Neural crest cell (in vitro differentiated cells): ENCODE data around the gene CDC42EP1. TPM values are rescaled to one million over a fixed set of nuclear protein-coding genes. Genes with fewer than 3 reads are reported as not detected.

Source experiments
- DNase-seq: peaks from one replicate; pipeline ENCODE4 v3.0.0; 2021; ENCODE audit warnings: low read depth, mixed read lengths, low spot score
- H3K27ac Mint-ChIP-seq: one replicate; pipeline ENCODE4 v1.8.0; 2021; ENCODE audit warnings: mild to moderate bottlenecking, mixed read lengths; ENCODE audit not compliant: unreplicated experiment
- H3K27me3 Mint-ChIP-seq: 2 replicates; pipeline ENCODE4 v1.8.0; 2021; ENCODE audit warnings: low read depth, mild to moderate bottlenecking, mixed read lengths
- H3K36me3 Mint-ChIP-seq: 2 replicates; pipeline ENCODE4 v1.8.0; 2021; ENCODE audit warnings: low read depth, mild to moderate bottlenecking, mixed read lengths
- H3K4me1 Mint-ChIP-seq: 2 replicates; pipeline ENCODE4 v1.8.0; 2021; ENCODE audit warnings: mixed read lengths
- H3K4me3 Mint-ChIP-seq: one replicate; pipeline ENCODE4 v1.8.0; 2021; ENCODE audit warnings: mild to moderate bottlenecking, mixed read lengths
- H3K9me3 Mint-ChIP-seq: 2 replicates; pipeline ENCODE4 v1.8.0; 2021; ENCODE audit warnings: mixed read lengths
- total RNA-seq: library from RNA; stranded (reverse); gene quantifications from 2 replicates; pipeline ENCODE4 v1.2.1, GENCODE V29; 2021
- TF ChIP-seq, protein P1 (sequence below): fragments of 200-600 bp; sonication (generic); conservative IDR thresholded peaks from 2 replicates; pipeline ENCODE4 v1.5.0; 2021; ENCODE audit warnings: antibody characterized with exemption, mild to moderate bottlenecking

CDC42EP1 gene
- total RNA-seq, 1 donor from 2014 or later = 22.6 TPM

DNA sequence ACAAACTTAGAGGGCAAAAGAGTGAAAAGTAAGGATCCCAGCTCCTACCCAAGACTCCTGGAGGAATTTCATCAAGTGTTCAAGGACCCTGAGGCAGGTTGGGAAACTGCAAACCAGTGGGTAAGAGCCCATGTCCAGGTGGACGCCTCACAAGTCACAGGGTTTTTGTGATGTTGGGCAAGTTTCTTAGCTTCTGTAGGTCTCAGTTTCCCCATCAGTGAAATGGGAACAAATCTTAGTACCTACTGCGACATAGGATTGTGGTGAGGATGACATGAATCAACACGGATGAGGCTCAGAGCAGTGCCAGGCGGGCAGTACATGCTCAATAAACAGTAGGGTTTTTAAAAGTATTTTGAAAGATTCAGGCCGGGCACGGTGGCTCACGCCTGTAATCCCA, 17.3 kb upstream of the CDC42EP1 start:
- TF ChIP-seq, protein P1, sequence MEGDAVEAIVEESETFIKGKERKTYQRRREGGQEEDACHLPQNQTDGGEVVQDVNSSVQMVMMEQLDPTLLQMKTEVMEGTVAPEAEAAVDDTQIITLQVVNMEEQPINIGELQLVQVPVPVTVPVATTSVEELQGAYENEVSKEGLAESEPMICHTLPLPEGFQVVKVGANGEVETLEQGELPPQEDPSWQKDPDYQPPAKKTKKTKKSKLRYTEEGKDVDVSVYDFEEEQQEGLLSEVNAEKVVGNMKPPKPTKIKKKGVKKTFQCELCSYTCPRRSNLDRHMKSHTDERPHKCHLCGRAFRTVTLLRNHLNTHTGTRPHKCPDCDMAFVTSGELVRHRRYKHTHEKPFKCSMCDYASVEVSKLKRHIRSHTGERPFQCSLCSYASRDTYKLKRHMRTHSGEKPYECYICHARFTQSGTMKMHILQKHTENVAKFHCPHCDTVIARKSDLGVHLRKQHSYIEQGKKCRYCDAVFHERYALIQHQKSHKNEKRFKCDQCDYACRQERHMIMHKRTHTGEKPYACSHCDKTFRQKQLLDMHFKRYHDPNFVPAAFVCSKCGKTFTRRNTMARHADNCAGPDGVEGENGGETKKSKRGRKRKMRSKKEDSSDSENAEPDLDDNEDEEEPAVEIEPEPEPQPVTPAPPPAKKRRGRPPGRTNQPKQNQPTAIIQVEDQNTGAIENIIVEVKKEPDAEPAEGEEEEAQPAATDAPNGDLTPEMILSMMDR = no peak
- H3K4me3 Mint-ChIP-seq = no peak overlapping the region
- H3K4me1 Mint-ChIP-seq = peaks cover 47% of the 10 kb centered on the region
- peaks cover 7% of the 10 kb centered on the region for H3K27me3 Mint-ChIP-seq
- H3K36me3 Mint-ChIP-seq = no peaks in the 10 kb centered on the region
- H3K27ac Mint-ChIP-seq = no peak overlapping the region
- no peaks in the 10 kb centered on the region for H3K9me3 Mint-ChIP-seq
- DNase-seq = no peak

DNA sequence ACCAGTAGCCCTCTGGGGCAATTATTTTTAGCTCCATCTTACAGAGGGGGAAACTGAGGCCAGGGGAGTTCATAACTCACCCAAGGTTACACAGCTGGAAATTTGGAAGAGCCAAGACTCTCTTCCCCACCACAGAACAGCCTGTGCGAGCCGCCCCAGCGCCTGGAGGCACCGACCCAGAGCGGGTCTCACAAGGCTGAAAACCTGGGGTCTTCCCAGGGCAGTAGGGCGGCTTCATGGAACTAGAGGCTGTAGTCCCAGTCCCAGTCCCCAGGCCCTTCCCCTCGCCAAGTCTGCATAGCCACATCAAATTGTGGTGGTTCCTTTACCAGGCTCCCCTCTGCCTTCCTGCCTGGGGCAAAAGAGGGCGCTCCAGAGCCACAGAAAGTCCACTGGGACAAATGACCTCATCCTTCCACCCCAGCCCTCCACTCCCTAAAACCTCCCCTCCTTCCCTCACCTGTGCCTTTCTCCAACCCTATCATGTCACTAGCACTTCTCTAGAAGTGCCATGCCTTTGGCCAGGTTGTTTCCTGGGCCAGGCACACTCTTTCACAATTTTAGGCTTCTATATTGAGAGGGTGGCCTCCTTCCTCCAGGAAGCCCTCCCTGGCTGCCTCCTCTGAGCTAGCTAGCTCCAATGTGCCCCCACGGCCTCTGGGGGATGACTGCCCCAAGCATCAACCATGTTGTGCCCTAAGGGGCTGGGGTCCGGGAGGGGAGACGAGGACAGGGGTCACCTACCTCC, 15.2 kb upstream of the CDC42EP1 start:
- no peak overlapping the region for H3K27ac Mint-ChIP-seq
- H3K27me3 Mint-ChIP-seq = peaks cover 3% of the 10 kb centered on the region
- TF ChIP-seq, protein P1 = peak; percentile 60
- no peaks in the 10 kb centered on the region for H3K9me3 Mint-ChIP-seq
- no peaks in the 10 kb centered on the region for H3K36me3 Mint-ChIP-seq
- H3K4me1 Mint-ChIP-seq = peaks cover 47% of the 10 kb centered on the region
- H3K4me3 Mint-ChIP-seq = no peak overlapping the region
- DNase-seq = peak; percentile 65

DNA sequence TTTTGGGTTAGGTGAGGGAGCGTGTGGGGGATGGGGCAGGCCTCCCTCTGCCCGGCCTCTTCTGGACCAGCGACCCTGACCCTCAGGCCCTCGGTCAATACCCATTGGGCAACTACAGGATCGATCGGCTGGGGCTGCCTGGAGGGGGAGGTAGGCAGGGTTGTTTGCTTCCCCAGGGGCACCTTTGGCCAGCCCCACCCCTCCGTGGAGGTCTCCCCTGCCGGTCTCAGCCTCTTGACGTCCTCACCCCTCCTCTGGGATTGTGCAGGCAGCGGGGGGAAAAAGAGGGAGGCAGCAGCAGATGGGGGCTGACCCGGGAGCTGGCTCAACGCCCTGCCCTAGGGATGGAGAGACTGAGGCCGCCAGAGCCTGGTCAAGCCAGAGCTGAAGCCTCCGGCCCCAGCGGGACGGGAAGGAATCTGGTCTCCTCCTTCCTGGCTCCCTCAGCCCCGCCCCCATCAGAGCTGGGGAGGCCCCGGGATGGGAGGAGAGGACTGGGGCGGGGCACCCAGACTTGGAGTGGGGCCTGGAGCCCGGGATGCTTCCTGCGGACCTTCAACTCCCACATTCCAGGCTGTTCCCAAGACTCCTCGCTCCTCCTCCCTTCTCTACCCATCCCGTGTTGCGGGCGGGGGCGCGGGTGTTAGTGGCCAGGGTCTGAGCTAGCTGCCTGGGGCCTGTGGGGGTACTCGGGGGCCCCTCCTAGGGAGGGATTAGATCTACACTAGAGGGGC, 14.4 kb upstream of the CDC42EP1 start:
- Mint-ChIP-seq H3K9me3 (no peaks in the 10 kb centered on the region), H3K27me3 (no peaks in the 10 kb centered on the region), H3K4me3 (peak overlapping the region; percentile 68), H3K36me3 (no peaks in the 10 kb centered on the region), H3K27ac (peak overlapping the region; percentile 62), H3K4me1 (peaks cover 40% of the 10 kb centered on the region)
- peak; percentile 61 for DNase-seq
- TF ChIP-seq, protein P1 = no peak

DNA sequence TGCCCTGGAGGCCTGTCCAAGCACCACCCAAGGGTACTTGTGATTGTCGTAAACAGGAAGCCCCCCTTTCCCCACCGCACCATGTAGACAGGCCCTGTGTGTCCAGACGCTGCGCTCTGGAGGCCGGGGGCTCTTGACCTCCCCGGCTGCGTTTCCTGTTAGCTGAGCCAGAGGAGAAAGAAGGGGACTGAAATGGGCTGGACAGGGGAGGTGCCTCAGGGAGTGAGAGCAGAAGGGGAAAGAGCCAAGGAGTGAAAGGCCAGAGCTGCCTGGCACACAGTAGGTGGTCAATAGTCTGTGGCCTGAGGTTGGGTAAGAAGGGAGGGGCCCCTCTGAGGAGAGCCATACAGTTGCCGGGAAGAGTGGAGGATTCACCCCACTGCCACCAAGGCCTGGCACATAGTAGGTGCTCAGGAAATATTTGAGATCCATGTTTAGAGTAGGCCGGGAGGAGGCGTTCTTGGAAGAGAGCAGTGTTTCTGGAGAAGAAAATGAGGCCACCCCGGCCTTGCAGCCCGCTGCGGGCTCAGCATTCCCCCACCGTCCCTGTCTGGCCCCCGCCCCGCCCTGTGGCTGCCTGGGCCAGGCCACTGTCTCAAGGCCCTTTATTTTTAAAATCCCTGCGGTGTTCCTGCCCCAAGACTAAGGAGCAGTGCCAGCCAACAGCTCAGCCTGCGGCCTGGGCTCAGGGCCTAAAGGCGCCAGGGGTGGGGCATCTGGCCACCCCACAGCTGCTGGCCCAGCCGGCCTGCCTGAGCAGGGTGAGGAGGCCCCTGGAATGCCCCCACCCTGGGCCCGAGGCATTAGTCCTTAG, 13.6 kb upstream of the CDC42EP1 start:
- H3K27ac Mint-ChIP-seq = peak overlapping the region; percentile 89
- H3K27me3 Mint-ChIP-seq = no peaks in the 10 kb centered on the region
- TF ChIP-seq, protein P1 = no peak
- H3K4me1 Mint-ChIP-seq = peaks cover 44% of the 10 kb centered on the region
- H3K9me3 Mint-ChIP-seq = no peaks in the 10 kb centered on the region
- H3K36me3 Mint-ChIP-seq = no peaks in the 10 kb centered on the region
- no peak for DNase-seq
- peak overlapping the region; percentile 68 for H3K4me3 Mint-ChIP-seq

DNA sequence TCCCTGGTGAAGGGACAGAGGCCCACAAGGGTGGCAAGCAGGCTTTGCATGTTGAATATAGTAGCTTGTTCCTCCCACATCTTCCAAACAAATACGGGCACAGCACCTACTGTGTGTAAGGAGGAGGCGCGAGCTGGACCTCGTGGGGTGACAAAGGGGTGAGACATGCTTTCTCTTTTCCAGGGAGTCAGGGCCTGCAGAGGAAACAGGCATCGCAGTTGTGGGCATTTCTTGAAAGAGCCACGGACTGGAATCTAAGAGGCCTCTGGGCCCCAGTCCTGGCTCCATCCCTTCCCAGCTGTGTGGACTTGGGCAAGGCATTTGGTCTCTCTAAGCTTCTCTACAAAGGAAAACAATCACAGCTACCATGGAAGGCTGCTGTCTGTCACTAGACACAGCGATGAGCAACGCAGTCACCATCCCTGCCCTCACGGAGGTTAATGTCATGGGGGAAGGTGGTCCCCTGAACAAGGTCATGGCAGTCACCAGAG, 13.0 kb upstream of the CDC42EP1 start:
- no peaks in the 10 kb centered on the region for H3K27me3 Mint-ChIP-seq
- no peaks in the 10 kb centered on the region for H3K36me3 Mint-ChIP-seq
- peak overlapping the region; percentile 89 for H3K27ac Mint-ChIP-seq
- no peak overlapping the region for H3K4me3 Mint-ChIP-seq
- H3K4me1 Mint-ChIP-seq = peaks cover 43% of the 10 kb centered on the region
- TF ChIP-seq, protein P1 = no peak
- H3K9me3 Mint-ChIP-seq = no peaks in the 10 kb centered on the region
- no peak for DNase-seq
